Astrocyte of the cerebellum (primary cell): Measurements from ENCODE around the gene DNM3.
A peak's percentile ranks its signal among the peaks of the same experiment; 100 is the strongest.

Experiments
- DNase-seq: peaks from one replicate; pipeline ENCODE4 v3.0.0-alpha.2; 2011; ENCODE audit warnings: low read depth
- H3K4me3 ChIP-seq: 2 replicates; pipeline ENCODE4 v1.5.1; 2011; ENCODE audit warnings: mild to moderate bottlenecking, low read depth, low read length, moderate library complexity
- in situ Hi-C: cut with HindIII; loops from 2 replicates; pipeline ENCODE4 v1.10.0; 2017; ENCODE audit warnings: low sequenced_read_pairs
- TF ChIP-seq, protein P1 (sequence below): IDR thresholded peaks from 2 replicates; pipeline ENCODE4 v1.5.1; 2012; ENCODE audit warnings: low read length, low read depth, moderate library complexity, mild to moderate bottlenecking; ENCODE audit errors: missing control alignments

Gene DNM3

DNA sequence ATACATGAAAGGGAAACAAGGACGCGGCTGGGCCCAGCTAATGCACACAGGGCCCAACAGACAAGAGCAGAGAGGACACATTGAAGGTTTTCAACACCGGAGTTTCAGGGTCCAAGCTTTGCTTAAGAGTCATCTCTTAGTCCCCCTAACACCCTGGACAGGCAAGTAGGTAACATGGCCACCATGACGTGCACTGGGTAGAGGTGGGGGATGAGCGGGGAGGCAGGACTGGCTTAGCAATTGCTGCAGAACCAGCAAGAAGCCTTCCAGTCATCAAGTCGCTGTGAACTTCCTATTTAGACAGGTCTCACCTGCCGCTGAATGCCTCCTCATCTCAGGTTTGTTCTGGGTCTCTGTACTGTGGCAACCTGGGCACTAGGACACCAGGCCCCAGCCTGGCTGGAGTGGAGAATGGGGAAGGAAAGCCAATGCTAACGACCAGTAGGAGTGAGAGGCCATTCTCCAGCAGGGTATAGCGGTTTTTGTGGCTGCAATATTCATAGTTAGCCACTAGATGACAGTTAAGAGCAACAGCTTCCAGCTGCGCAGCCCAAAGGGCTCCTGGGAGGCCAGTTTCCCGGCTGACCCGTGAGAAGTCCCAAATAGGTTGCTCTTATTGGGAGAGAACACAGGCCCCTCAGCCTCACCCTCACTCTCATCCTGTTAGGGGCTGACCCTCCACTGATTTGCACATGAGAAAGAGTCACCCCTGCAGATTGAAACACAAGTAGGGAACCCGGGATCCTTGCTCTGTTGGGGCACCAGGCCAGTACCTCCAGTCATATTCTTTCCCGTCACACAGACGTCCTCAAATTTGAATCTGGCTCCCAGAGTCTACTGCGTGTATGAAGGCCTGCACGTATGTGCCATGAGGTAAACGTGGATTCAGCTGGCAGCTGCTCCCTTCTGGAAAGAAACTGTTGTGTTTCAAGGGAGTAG, 608.6 kb downstream of the DNM3 start:
- peak; percentile 18 for DNase-seq
- TF ChIP-seq, protein P1, sequence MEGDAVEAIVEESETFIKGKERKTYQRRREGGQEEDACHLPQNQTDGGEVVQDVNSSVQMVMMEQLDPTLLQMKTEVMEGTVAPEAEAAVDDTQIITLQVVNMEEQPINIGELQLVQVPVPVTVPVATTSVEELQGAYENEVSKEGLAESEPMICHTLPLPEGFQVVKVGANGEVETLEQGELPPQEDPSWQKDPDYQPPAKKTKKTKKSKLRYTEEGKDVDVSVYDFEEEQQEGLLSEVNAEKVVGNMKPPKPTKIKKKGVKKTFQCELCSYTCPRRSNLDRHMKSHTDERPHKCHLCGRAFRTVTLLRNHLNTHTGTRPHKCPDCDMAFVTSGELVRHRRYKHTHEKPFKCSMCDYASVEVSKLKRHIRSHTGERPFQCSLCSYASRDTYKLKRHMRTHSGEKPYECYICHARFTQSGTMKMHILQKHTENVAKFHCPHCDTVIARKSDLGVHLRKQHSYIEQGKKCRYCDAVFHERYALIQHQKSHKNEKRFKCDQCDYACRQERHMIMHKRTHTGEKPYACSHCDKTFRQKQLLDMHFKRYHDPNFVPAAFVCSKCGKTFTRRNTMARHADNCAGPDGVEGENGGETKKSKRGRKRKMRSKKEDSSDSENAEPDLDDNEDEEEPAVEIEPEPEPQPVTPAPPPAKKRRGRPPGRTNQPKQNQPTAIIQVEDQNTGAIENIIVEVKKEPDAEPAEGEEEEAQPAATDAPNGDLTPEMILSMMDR: peak; percentile 79
- no peak overlapping the region for H3K4me3 ChIP-seq
- in situ Hi-C loops: loop anchor here (10.0 kb wide), 1 partner anchor 265 kb away; no protein-coding TSS in a partner anchor

DNA sequence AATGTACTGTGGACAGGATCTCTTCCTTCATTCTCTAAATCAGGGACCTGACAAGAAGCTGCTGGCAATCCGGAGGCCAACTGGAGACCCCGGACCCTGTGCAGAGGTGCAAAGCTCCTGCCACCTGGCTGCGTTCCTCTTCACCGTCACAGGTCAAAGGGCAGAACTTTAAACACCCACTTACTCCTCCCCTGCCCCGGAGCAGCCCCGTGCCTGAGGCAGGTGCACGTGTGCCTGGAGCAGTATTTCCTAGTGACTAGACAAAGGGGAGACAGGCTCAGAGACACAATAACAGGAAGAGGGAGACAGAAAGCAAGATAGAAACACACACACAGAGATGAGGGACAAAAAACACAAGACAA, 609.2 kb downstream of the DNM3 start:
- in situ Hi-C loops: no loop called here
- no peak for DNase-seq
- TF ChIP-seq, protein P1: no peak

DNA sequence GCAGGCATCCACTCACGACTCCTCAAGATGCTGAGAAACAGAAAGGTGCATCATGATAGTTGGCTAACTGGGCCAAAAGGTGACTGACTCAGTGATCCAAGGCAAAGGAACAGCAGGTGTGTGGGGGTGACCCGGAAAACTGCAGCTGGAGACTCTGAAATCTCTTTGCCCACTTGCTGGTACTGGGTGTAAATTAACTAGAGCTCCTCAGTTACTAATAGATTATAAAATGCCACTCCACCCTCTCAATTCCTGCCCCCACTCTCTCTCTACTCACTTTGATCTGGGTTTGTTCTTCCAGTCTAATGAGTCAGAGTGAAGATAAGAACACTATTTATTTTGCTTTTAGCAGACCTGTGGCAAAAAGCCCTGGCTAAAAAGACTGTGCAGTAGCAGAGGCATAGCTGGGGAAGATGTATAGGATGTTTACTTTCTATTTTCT, 609.7 kb downstream of the DNM3 start:
- peak; percentile 11 for DNase-seq
- in situ Hi-C loops: no loop called here
- TF ChIP-seq, protein P1: no peak
- no peak overlapping the region for H3K4me3 ChIP-seq

More for the DNA sequence above, 609.2 kb downstream of the DNM3 start:
- H3K4me3 ChIP-seq: no peak overlapping the region

DNA sequence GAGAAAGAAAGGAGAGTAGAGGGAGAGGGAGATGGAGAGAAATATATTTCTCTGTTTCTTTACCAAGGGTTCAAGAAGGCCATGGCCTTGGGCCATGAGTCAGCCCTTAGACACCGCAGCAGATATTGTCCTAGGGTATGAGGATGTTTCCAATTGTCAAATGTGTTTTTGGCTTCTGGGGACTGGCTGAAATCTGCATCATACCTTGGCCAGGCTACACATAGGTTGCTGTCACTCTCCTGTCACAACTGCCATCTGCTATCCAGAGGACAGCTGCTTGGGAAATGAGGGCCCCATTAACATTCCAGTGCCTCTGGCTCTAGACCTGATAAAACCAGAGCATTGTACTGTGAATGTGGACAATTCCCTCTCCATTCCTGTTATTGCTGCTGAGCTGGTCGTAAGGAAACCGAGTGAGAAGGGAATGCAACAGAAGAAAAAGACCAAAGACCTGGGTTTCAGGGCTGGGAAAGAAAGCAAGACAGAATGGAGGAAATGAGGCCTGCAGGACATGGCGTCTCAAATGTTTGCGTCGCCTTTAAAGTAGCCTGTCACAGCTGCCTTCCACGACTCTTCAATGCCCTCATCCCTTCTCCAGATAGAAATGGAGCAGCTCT, 611.3 kb downstream of the DNM3 start:
- H3K4me3 ChIP-seq: no peak overlapping the region
- no peak for DNase-seq
- TF ChIP-seq, protein P1: no peak
- in situ Hi-C loops: no loop called here

DNA sequence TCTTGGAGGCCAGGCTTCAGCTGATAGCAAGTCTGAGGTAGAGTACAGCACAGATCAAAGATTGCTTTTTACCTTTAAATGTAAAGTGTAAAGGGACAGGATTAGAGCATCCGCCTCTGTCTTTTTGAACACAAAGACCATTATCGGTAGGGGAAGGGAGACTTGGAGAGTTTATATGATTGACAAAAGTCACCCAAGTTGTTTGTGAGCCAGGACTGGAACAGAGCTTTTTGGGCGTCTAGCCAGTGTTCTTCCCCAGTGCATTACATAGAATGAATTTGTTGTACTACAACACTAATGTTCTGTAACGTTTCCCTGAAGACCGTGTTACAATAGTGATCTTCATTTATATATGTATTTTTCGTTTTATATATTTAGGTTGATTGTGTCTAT, 611.9 kb downstream of the DNM3 start:
- in situ Hi-C loops: no loop called here
- TF ChIP-seq, protein P1: no peak
- no peak overlapping the region for H3K4me3 ChIP-seq
- DNase-seq: no peak

DNA sequence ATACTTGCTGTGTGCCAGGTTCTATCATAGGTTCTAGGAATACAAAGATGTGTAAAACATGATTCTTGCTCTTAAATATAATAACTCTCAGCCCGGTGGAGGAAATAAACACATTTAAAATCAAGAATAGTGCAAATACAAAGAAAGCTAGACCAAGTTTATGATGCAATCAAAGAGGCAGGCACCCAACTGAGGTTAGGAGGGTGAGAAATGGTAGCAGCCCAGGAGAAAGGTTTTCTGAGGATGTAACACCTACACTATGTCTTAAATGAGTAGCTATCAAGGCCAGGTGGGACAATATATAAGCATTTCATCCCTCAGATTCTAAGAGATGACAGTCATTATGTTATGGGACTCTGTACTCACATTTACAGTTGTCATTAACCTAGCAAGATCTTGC, 612.3 kb downstream of the DNM3 start:
- H3K4me3 ChIP-seq: no peak overlapping the region
- TF ChIP-seq, protein P1: no peak
- no peak for DNase-seq
- in situ Hi-C loops: no loop called here
